ENCODE data around the gene LMO7.

LMO7 gene

DNA sequence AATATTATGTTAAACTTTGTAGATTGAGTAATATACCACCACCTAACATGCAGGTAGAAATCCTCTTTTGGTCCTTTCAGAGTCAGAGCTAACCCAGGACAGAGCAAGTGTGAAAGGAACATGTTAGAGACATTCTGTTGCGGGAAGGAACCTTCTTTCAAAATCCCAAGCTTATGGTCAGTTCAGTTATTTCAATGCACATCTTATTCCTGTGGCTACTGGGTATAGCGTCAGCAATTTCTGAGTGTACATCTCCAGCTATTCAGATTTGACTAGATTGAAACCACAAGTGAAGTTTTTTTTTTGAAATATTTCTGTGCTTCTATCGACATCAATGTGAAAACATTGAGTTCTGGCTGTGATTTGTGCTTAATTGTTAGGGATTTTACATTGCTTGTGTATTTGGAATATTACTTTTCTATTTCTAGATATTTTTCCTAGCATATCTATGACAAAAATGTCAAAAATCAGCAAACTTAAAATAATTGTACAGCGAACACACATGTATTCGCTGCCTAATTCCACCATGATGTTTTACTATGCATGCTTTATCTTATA is 165.3 kb downstream of the LMO7 start:
- DNase-seq (ENCODE audit: low read depth) = no peak

- DNase-seq (ENCODE audit: low read depth) = no peak
Measured at GRCh38 chr13:75802161-75802560, 166.0 kb downstream of the LMO7 start.

GRCh38 chr13:75803164-75803611 is 167.1 kb downstream of the LMO7 start:
- no peak for DNase-seq (ENCODE audit: low read depth)

- no peak for DNase-seq (ENCODE audit: low read depth)
Measured at GRCh38 chr13:75804054-75804453, 167.9 kb downstream of the LMO7 start.

DNA sequence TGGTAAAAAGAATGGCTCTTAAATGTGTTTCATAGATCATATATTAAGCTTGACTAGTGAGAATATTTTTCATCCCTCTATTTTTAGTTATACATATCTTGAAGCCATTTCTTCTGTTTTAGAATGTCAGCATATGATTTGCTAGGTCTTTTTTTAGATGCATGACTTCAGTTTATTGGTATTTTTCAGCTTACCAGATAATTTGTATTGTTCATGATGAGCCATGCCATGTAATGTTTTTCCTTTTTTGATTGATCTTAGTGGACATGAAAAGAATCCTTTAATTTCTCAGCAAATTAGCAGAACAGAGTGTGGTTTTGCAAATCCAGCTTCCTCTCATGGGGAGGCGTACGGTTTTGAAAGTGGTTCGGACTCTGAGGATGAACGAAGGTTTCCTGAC is 168.5 kb downstream of the LMO7 start:
- no peak for DNase-seq (ENCODE audit: low read depth)

DNA sequence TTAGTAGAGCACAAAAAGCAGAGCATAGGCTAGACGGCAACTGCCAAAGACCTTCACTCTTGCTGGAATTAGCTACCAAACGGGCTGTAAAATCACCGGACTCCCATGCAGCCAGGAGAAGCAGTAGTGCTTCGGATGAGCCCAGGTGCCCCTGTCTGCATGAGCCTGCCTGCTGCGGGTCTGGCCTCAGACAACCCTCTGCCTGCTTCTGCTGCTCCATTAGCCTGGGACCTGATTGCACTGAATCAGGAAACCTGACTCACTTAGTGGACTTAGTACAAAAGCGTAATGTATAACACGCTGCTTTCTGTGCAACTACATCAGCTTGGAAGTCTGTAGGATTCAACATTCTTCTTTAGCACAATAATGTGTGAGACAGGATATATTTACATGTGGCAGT is 170.0 kb downstream of the LMO7 start:
- no peak for DNase-seq (ENCODE audit: low read depth)

GRCh38 chr13:75811361-75811760 is 175.2 kb downstream of the LMO7 start:
- no peak for DNase-seq (ENCODE audit: low read depth)

GRCh38 chr13:75811841-75812240 is 175.7 kb downstream of the LMO7 start:
- no peak for DNase-seq (ENCODE audit: low read depth)

DNA sequence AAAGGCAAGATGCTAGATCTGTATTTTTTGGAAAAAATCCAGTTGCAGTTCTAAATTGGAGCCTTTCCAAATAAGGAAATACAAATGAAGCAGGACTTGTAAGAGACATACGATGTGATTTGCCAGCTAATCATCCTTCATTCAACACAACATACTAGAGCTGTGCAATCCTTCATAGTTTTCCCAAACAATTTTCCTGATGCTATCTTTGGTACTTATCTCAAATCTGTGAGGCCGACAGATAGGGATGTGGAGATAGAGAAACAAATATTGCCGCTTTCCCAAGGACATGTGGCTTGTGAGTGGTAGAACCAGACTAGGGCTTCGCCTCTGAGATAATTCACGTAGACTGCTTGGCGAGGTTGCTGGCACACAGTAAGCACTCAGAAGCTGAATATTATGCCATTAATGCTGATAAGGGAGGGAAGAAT is 176.6 kb downstream of the LMO7 start:
- DNase-seq (ENCODE audit: low read depth) = no peak

GRCh38 chr13:75813323-75813722 is 177.2 kb downstream of the LMO7 start:
- DNase-seq (ENCODE audit: low read depth) = no peak

DNA sequence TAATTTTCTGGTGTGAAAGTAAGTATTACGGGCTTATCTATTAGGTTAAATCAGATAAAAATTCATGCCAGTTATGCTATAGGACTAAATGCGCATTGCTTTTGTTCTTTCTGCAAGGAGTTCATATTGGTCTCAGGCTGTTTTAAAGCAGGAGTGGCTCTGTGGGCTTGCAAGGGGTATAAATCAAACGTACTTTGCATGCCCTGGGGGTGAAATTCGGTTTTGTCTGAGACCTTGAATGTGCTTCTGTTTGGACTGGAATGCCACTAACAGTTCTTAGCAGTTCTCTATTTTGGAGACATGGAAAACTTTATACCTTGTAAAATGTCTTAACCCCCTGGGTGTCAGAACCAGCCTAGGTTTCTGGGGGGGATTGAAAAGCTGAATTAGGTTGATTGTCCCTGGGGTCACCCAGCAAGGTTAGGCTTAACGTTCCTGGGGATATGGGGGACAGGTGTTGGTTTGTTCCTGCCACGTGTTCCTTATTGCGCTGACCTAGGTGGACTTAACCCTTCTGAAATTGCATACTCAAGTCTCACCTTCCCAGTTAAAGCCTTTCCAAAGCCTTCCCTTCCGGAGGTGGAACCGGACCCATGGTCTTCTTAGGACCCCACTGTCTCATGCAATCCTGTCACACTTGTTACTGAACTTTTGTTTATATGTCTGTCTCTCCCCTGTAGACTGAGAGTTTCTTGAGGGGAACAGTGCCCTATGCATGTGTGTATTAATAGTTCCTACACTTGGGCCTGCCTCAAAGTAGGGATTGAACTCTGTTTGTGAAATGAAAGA is 182.2 kb downstream of the LMO7 start:
- no peak for DNase-seq (ENCODE audit: low read depth)

DNA sequence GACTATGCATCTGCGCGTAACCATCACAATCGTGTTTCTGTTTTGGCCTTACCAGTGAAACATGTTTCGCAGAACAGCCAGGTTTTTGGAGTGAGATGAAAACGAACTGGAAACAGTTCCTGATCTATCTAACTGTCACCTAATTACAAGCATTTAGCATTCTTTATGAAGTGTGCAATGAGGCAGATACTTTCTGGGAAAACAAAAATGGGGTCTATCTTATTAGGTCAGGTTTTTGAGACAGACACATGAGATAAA is 182.8 kb downstream of the LMO7 start:
- no peak for DNase-seq (ENCODE audit: low read depth)

- DNase-seq (ENCODE audit: low read depth) = no peak
Measured at GRCh38 chr13:75825161-75825560, 189.0 kb downstream of the LMO7 start.

GRCh38 chr13:75825594-75825993 is 189.5 kb downstream of the LMO7 start:
- DNase-seq (ENCODE audit: low read depth) = no peak

DNA sequence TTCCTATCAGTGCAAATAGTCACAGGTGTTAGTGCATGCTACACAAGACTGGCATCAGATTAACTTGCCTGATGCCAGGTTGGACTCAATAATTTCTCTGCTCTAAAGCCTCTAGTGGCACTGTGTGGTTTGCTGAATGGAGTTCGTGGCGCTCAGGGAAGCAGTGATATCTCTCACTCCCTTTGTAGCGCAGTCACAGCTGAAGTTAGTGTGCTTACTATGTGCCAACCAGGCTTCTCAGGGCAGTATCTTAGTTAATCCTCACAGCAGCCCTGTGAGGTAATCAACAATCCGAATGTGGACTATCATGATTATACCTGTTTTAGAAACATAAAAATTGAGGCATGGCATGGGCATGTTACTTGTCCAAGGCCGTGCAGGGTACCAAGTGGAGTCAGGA is 190.3 kb downstream of the LMO7 start:
- no peak for DNase-seq (ENCODE audit: low read depth)

DNA sequence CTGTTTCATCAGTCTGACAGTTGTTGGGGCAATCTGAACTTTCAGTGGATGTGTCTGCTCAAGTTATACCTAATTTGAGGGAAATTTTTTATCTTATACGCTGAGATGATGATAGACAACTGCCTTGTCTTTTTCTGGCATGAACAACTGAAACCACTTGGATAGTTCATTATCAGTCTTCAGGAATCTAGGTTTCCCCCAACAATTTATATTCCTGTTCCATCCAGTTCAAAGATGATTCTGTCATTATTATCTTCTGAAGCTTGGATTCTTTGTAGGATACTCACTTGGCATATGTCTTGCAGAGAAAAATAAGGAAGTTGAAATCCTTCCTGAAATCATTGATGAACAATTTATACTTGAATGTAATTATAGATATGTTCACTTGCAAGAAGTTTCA is 193.7 kb downstream of the LMO7 start:
- no peak for DNase-seq (ENCODE audit: low read depth)

GRCh38 chr13:75830842-75831241 is 194.7 kb downstream of the LMO7 start:
- DNase-seq (ENCODE audit: low read depth) = no peak

GRCh38 chr13:75831389-75831788 is 195.3 kb downstream of the LMO7 start:
- DNase-seq (ENCODE audit: low read depth) = no peak

DNA sequence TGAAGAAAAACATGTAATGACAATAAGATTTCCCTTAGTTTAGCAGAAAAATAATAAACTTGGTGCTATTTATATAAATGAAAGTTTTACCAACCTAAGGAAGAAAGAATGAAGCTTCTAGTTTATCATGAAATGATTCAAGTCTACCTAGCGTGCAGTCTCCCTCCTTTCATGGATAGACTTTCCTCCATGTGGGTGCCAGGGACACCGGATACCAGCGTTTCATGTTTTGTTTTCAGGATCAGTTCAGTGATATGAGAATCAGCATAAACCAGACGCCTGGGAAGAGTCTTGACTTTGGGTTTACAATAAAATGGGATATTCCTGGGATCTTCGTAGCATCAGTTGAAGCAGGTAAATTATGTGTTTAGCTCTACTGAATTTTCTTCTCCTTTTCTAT is 196.7 kb downstream of the LMO7 start:
- no peak for DNase-seq (ENCODE audit: low read depth)

DNA sequence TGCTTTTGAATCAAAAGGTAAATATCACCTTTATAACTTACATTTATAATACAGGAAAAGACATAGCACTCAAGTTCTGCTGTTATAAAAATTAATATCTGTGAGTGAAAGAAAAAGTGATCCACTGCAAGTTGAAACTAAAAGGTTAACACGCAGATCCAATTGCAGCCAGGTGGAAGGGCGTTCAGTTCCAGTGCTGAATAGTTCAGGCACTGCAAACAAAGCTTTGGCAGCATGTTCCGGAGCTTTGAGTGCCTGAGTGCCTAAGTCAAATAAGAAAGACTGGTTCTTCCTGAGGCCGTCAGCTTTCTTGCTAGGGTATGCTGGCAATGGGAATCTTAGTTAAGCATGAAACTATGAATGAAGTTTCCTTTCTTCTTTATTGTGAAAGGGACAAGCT is 200.3 kb downstream of the LMO7 start:
- DNase-seq (ENCODE audit: low read depth) = no peak

DNA sequence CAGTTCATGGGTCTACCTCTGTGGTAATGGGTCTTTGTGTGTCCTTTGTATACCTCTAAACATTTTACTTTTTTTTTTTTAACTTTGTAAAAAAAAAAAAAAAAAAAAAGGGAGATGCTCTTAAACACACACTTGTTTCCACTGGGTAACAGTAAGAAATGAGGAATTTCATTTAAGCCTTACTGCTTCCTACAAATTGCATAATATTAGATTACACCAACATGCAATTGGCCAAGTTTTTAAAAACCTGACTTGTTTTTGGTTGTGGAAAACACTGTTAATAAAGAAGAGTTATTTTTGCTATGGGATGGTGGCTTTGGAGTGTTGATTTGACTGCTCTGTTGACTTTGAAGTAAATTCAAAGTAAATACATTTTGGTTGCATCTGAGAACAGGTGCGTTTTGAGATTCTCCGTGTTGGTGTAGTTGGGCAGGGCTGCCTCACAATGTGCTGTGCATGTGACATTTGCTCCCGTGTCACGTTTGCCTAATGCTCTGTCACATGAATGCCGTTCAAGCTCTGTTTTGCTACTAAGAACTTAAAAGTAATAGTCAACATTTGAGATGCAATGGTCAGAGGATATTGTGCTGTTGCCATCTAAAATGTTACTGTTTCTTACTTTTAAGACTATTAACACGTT is 202.4 kb downstream of the LMO7 start:
- no peak for DNase-seq (ENCODE audit: low read depth)

GRCh38 chr13:75839406-75839805 is 203.3 kb downstream of the LMO7 start:
- DNase-seq (ENCODE audit: low read depth) = no peak

DNA sequence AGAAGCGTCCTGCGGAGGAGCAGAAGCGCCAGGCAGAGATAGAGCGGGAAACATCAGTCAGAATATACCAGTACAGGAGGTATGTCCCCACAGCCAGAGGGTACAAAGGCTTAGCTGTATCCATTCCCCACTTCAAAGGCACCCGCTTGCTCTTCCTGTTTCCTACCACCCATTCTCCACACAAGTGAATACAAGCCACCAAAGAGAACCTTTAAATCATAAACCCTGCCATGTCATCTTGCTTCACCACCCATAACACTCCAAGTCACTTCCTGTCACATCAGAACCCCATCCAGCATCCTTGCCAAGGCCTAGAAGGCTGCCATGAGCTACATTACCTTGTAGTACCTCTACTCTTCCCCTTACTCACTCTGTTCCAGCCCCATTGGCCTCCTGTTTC is 205.8 kb downstream of the LMO7 start:
- DNase-seq (ENCODE audit: low read depth) = no peak

DNA sequence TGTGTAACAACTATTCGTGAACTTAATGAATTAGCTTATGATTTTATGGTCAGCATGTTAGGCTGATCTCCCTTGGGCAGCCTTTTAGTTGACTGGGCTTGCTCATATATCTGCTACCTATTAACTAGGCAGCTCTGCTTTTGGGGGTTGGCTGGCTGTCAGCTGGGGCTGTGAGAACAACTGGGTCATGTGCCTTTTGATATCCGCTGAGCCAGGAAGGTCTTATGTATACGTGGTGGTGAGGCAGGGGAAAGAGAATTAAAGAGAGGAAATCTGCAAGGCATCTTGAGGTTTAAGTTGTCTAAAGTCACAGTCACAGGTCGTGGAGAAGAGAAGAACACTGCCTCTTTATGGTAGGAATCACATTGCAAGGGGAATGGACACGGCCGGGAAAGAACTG is 206.9 kb downstream of the LMO7 start:
- DNase-seq (ENCODE audit: low read depth) = no peak

Data from stimulated activated CD8-positive, alpha-beta memory T cell treated with anti-CD3 and anti-CD28 coated beads, Interleukin-4, amount 100 ng/mL, for 24 hours (primary cell).